WTC11 (cell line): ENCODE measurements around the gene IL11RA. TPM values are rescaled to one million over a fixed set of nuclear protein-coding genes. Genes with fewer than 3 reads are reported as not detected.

Experiments used
- ATAC-seq: fragments of 200-7000 bp; cut with Tn5 transposase; 2 replicates; pipeline ENCODE4 v1.10.0; 2021; ENCODE audit warnings: mild to moderate bottlenecking, moderate library complexity
- CTCF ChIA-PET: fragments of 300-600 bp; sonication (Branson Sonifier 250); formaldehyde crosslinking; loops from one replicate; lab custom pipeline; 2021; ENCODE audit warnings: antibody characterized with exemption; lab: Charles Lee
- POLR2A ChIA-PET: fragments of 350-600 bp; sonication (Branson Sonifier 250); formaldehyde crosslinking; loops from one replicate; lab custom pipeline; 2021; ENCODE audit warnings: antibody characterized with exemption; lab: Charles Lee
- DNase-seq: peaks from one replicate; pipeline ENCODE4 v3.0.0; 2021; ENCODE audit warnings: low spot score
- H3K27ac Mint-ChIP-seq: 2 replicates; pipeline ENCODE4 v1.8.0; 2021; ENCODE audit warnings: mixed read lengths
- H3K27me3 Mint-ChIP-seq: 2 replicates; pipeline ENCODE4 v1.8.0; 2021; ENCODE audit warnings: low read depth, mild to moderate bottlenecking, moderate library complexity, mixed read lengths
- H3K36me3 Mint-ChIP-seq: 2 replicates; pipeline ENCODE4 v1.8.0; 2021; ENCODE audit warnings: mixed read lengths
- H3K4me1 Mint-ChIP-seq: 2 replicates; pipeline ENCODE4 v1.8.0; 2022; ENCODE audit warnings: mixed read lengths
- H3K4me3 Mint-ChIP-seq: 2 replicates; pipeline ENCODE4 v1.8.0; 2021; ENCODE audit warnings: mild to moderate bottlenecking, moderate library complexity, mixed read lengths
- H3K9me3 Mint-ChIP-seq: 2 replicates; pipeline ENCODE4 v1.8.0; 2021; ENCODE audit warnings: mixed read lengths
- ARID4B ChIP-seq: sonication (generic); formaldehyde crosslinking; IDR thresholded peaks from 2 replicates; pipeline ENCODE4 v1.8.0; 2023; ENCODE audit warnings: missing genetic modification reagents, mild to moderate bottlenecking, borderline replicate concordance
- ATF3 ChIP-seq: sonication (generic); formaldehyde crosslinking; conservative IDR thresholded peaks from 2 replicates; pipeline ENCODE4 v1.8.1; 2022; ENCODE audit warnings: mild to moderate bottlenecking, missing genetic modification reagents
- ATF6 ChIP-seq: sonication (generic); formaldehyde crosslinking; IDR thresholded peaks from 2 replicates; pipeline ENCODE4 v1.8.1; 2023; ENCODE audit warnings: mild to moderate bottlenecking, missing genetic modification reagents
- CREM ChIP-seq: sonication (generic); formaldehyde crosslinking; IDR thresholded peaks from 2 replicates; pipeline ENCODE4 v1.8.1; 2022; ENCODE audit warnings: mild to moderate bottlenecking, missing genetic modification reagents, moderate library complexity
- CTCF ChIP-seq: fragments of 200-600 bp; IDR thresholded peaks from 2 replicates; pipeline ENCODE4 v1.8.0; 2022; ENCODE audit warnings: antibody characterized with exemption
- E2F5 ChIP-seq: sonication (generic); formaldehyde crosslinking; IDR thresholded peaks from 2 replicates; pipeline ENCODE4 v1.8.1; 2022; ENCODE audit warnings: mild to moderate bottlenecking, moderate library complexity, missing genetic modification reagents
- ESRRA ChIP-seq: sonication (generic); formaldehyde crosslinking; IDR thresholded peaks from 2 replicates; pipeline ENCODE4 v1.8.1; 2022; ENCODE audit warnings: mild to moderate bottlenecking, missing genetic modification reagents, borderline replicate concordance
- NFYB ChIP-seq: sonication (generic); formaldehyde crosslinking; conservative IDR thresholded peaks from 2 replicates; pipeline ENCODE4 v1.8.0; 2022; ENCODE audit warnings: low read depth, missing genetic modification reagents
- NR2C2 ChIP-seq: sonication (generic); formaldehyde crosslinking; IDR thresholded peaks from 2 replicates; pipeline ENCODE4 v1.8.0; 2022; ENCODE audit warnings: mild to moderate bottlenecking, missing genetic modification reagents
- OVOL2 ChIP-seq: fragments of 250-450 bp; sonication (Bioruptor Pico); IDR thresholded peaks from 2 replicates; pipeline ENCODE4 v1.9.0; 2021; ENCODE audit warnings: mild to moderate bottlenecking, borderline replicate concordance
- PRDM15 ChIP-seq: sonication (generic); formaldehyde crosslinking; IDR thresholded peaks from 2 replicates; pipeline ENCODE4 v1.8.0; 2022; ENCODE audit warnings: missing genetic modification reagents
- TEAD4 ChIP-seq: sonication (generic); formaldehyde crosslinking; IDR thresholded peaks from 2 replicates; pipeline ENCODE4 v1.8.0; 2022; ENCODE audit warnings: mild to moderate bottlenecking, missing genetic modification reagents
- ZNF396 ChIP-seq: fragments of 250-450 bp; sonication (Bioruptor Pico); IDR thresholded peaks from 2 replicates; pipeline ENCODE4 v1.8.0; 2021; ENCODE audit warnings: mild to moderate bottlenecking, moderate library complexity, borderline replicate concordance
- ZNF416 ChIP-seq: fragments of 250-450 bp; sonication (Bioruptor Pico); IDR thresholded peaks from 2 replicates; pipeline ENCODE4 v1.9.0; 2021; ENCODE audit warnings: mild to moderate bottlenecking, inconsistent platforms
- total RNA-seq: library from RNA; stranded (reverse); gene quantifications from 3 replicates; pipeline ENCODE4 v1.2.3, GENCODE V29; 2021

IL11RA gene
- total RNA-seq, 1 experiment from 2014 or later, result 8.6 TPM

GRCh38 chr9:34620061-34620994 lies 31.7 kb upstream of the IL11RA start, which contains the start of gene DCTN3:
DCTN3 (minus strand) TSS chr9:34620495; CDS start chr9:34620464, 31 bp downstream.
- Mint-ChIP-seq H3K4me3 (peak within 1 kb of the TSS; percentile 86), H3K27me3 (peaks cover 55% of the 10 kb centered on the region), H3K36me3 (no peaks in the 10 kb centered on the region), H3K27ac (no peak within 1 kb of the TSS), H3K4me1 (peaks cover 10% of the 10 kb centered on the region), H3K9me3 (peaks cover 4% of the 10 kb centered on the region)
- peak; percentile 76; the same call in 1 of the 2 replicates for TF ChIP-seq ARID4B (CRISPR knock-in tag)
- TF ChIP-seq ATF6, result no peak
- TF ChIP-seq ZNF396 (CRISPR knock-in tag), result no peak
- 0 out of 2 replicates have a peak, but pooled peaks have one; percentile 30 for TF ChIP-seq PRDM15 (CRISPR knock-in tag)
- TF ChIP-seq ZNF416 (CRISPR knock-in tag), result no peak
- TF ChIP-seq CREM (CRISPR knock-in tag), result peak; percentile 85
- TF ChIP-seq OVOL2 (CRISPR knock-in tag), result no peak
- TF ChIP-seq NFYB, result peak; percentile 56
- ChIA-PET CTCF (interaction anchor here (0.7 to 2.2 kb wide), 13 partner anchors 8 to 217 kb away, joined by 3 to 16 read pairs (median 4); partner anchors contain the start of genes ARID3C, GALT, RPP25L and SIGMAR1), POLR2A (interaction anchor here (1.0 to 1.5 kb wide), 2 partner anchors 17 to 162 kb away, joined by 3 to 7 read pairs; partner anchors contain the start of genes DNAI1, FAM219A and SIGMAR1)
- DNase-seq (peak; percentile 88), ATAC-seq (peak; percentile 92)

- peaks cover 83% of the 10 kb centered on the region for H3K27me3 Mint-ChIP-seq
- ATAC-seq, result no peak
- H3K27ac Mint-ChIP-seq, result no peak overlapping the region
- no peaks in the 10 kb centered on the region for H3K36me3 Mint-ChIP-seq
- ChIA-PET POLR2A (no interaction called here), CTCF (interaction anchor here (0.9 to 3.0 kb wide), 6 partner anchors 10 to 61 kb away, joined by 3 to 12 read pairs (median 7); partner anchors contain the start of genes GALT and RPP25L)
- H3K4me3 Mint-ChIP-seq, result peak overlapping the region; percentile 29; the same call in 1 of the 2 replicates
- H3K4me1 Mint-ChIP-seq, result peaks cover 16% of the 10 kb centered on the region
- peak; percentile 28 for DNase-seq
- peaks cover 4% of the 10 kb centered on the region for H3K9me3 Mint-ChIP-seq
- TF ChIP-seq OVOL2 (CRISPR knock-in tag) (no peak), NR2C2 (CRISPR knock-in tag) (no peak), ZNF396 (CRISPR knock-in tag) (no peak), ATF3 (no peak), E2F5 (CRISPR knock-in tag) (no peak), ESRRA (CRISPR knock-in tag) (no peak), CTCF (no peak), TEAD4 (CRISPR knock-in tag) (no peak)
These were observed 28.4 kb upstream of the IL11RA start for GRCh38 chr9:34623374-34624235.
